Non-pigmented ciliary epithelial cell (primary cell): Measurements from ENCODE around the gene ZNF74.
"Not testable (repeated sequence)": the region's sequence is repeated elsewhere in the genome, so short reads cannot be mapped to it uniquely, and the experiment has no call there.

ENCODE experiments used
- DNase-seq: peaks from one replicate; pipeline ENCODE4 v3.0.0-alpha.2; 2010; ENCODE audit warnings: low read depth

ZNF74 gene

DNA sequence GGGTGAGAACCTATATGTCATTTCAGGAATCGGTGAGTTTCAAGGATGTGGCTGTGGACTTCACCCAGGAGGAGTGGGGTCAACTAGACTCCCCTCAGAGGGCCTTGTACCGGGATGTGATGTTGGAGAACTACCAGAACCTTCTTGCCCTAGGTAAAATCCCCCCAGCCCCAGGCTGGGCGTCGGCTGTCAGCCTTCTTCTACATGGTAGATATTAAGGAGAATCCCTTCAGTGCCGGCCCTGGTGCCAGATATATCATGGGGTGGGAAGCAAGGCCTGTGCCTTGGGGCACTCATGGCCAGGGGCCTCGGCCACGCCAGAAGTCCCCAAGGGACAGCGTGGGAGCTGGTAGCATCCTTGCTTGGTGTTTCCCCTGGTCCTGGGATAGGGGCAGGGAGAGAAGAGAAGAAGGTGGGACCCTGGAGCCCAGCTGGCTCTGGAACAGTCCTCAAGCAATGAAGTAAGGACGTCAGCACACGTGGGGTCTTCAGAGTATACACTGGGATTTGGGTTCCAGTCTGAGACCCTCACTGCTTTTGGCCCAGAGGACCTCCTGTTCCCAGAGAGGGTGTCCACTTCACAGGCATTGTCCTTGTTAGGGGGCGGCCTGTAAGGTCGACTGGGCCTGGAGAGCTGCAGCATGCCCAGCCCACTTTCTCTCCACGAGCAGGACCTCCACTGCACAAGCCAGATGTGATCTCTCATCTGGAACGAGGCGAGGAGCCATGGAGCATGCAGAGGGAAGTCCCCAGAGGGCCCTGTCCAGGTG is 6.8 kb downstream of the ZNF74 start:
- DNase-seq, result no peak

DNA sequence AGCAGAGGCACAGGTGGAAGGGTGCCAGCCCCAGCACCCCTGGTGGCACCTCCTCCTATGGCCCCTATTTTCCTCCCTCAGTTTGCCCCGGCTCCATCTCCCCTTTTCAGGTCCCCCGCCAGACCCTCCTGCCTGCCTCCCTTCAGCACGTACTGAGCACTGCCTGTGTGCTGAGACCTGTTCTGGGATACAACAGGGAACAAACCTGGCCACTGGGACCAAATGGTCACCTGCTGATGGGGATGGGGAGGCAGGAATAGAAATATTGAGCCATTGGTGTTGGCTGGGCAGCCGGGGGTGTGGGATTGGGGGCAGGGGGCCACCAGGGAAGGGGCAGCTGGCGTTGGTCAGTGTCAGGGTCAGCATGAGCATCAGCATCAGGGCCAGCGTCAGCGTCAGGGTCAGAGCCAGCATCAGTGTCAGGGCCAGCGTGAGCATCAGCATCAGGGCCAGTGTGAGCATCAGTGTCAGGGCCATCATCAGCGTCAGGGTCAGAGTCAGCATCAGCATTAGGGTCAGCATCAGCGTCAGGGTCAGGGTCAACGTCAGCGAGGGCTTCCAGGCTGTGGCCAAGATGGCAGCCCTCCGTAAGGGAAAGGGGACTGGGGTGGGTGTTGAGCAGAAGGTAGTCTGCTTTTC is 7.5 kb downstream of the ZNF74 start:
- DNase-seq, result no peak

DNA sequence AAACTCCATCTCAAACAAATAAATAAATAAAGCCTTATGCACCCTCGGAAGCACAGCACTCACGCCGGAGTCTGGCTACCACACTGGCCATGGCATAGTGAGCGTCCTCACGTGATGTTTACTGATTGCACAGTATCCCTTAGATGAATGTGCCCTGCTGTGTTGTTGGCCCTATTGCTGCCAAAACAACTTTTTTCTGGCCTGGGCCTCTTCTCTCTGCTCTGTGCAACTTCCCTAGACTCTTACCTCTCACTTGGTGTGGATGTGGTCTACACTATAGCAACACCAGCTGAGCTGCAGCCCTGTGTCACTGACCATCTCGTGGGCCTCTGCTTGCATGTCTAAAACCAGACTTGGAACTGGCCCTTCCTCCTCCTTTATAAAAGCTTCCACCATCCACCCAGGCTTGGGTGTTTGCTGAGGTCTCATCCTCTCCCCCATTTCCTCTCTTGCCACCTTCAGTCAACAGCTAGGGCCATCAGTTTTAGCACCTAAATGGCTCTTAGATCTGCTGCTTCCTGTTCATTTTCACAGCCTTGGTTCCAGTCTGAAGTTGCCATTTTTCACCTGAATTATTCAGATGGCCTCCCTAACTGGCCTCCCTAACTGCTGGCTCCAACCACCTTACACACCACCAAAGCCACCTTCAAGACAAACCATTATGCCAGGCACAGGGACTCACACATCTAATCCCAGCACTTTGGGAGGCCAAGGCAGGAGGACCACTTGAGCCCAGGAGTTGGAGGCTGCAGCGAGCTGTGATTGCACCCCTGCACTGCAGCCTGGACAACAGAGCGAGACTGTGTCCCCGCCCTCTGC is 9.2 kb downstream of the ZNF74 start:
- DNase-seq, result no peak

DNA sequence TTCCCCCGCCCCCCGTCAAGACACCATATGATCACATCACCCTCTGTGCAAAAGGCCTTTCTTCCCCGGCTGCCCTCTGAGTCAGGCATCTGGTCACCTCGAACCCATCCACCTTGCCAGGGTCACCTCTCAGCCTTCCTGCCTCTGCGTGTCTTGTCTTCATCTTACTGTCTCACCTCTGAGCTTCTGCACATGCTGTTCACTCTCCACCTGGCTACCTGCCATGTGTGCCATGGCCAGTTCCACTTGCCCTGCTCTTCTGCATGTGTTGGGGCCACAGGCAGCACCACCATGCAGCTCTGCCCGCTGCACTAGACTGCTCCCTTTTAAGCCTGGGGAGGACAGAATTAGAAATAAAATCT is 9.8 kb downstream of the ZNF74 start:
- DNase-seq, result no peak

DNA sequence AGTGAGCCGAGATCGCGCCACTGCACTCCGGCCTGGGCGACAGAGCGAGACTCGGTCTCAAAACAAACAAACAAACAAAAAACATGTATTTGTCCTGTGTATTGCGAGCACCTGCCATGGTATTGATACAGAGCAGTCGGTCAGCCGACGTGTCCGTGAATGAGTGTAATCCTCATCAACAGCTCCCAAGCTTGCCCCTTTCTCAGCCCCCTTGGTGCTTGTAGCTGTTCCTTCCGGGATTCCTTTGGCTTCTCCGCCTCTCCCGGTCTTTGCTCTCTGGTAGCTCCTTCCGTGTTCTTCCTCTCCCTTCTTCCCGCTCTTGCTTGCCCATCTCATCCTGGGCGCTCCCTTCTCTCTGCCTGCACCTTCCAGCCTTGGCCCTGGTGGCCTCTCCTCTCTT is 10.9 kb downstream of the ZNF74 start:
- no peak for DNase-seq

DNA sequence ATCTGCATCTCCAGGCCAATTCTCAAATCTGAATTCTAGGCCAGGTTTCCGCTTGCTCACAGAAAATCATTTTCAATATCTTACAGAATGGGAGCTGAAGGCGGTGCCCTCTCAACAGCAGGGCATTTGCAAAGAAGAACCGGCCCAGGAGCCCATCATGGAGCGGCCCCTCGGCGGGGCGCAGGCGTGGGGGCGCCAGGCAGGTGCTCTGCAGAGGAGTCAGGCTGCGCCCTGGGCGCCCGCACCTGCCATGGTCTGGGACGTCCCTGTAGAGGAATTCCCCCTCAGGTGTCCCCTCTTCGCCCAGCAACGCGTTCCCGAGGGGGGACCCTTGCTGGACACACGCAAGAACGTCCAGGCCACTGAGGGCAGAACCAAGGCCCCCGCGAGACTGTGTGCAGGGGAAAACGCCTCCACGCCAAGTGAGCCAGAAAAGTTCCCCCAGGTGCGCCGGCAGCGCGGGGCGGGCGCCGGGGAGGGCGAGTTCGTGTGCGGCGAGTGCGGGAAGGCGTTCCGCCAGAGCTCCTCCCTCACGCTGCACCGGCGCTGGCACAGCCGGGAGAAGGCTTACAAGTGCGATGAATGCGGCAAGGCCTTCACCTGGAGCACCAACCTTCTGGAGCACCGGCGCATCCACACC is 11.5 kb downstream of the ZNF74 start:
- DNase-seq, result no peak

DNA sequence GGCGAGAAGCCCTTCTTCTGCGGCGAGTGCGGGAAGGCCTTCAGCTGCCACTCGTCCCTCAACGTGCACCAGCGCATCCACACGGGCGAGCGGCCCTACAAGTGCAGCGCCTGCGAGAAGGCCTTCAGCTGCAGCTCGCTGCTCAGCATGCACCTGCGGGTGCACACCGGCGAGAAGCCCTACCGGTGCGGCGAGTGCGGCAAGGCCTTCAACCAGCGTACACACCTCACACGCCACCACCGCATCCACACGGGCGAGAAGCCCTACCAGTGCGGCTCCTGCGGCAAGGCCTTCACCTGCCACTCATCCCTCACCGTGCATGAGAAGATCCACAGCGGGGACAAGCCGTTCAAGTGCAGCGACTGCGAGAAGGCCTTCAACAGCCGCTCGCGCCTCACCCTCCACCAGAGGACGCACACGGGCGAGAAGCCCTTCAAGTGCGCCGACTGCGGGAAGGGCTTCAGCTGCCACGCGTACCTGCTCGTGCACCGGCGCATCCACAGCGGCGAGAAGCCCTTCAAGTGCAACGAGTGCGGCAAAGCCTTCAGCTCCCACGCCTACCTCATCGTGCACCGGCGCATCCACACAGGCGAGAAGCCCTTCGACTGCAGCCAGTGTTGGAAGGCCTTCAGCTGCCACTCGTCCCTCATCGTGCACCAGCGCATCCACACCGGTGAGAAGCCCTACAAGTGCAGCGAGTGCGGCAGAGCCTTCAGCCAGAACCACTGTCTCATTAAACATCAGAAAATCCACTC is 12.2 kb downstream of the ZNF74 start:
- no peak for DNase-seq

DNA sequence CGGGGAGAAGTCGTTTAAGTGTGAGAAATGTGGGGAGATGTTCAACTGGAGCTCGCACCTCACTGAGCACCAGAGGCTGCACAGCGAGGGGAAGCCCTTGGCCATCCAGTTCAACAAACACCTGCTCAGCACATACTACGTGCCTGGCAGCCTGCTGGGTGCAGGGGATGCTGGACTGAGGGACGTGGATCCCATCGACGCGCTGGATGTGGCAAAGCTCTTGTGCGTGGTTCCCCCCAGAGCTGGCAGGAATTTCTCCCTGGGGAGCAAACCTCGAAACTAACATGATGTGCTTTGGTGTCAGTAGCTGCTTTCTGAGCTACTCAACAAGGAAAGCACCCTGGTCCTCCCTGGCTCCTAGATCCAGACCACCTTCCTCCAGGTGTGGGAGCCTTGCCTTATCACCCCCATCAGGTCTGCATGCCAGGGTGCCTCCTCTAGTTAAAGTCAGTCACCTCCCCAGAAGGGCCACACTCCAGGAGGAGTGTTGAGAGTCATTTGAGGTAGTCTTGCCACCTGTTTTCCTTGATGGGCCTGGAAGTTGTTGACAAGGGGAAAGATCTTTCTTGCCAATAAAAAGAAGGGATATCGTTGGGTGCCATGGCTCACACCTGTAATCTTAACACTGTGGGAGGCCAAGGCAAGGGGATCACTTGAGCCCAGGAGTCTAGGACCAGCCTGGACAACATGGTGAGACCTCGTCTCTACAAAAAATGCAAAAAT is 12.9 kb downstream of the ZNF74 start:
- DNase-seq, result no peak

DNA sequence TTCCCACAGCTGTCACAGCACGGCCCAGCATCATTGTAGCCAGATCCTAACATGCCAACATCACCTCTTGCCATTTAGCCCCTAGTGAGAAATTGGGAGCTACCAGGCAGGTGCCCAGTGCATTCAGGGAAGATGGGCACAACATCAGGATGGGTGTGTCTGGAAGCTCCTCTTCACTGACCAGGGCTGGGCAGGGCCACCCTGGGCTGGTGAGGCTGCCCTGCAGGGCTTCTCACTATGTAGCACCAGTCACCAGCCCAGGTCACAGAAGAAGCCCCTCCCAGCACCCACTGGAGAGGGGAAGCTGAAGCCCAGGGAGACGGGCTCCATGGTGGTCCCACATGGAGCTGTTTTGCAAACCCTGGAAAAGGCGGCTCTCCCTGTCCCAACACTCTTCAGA is 13.9 kb downstream of the ZNF74 start:
- DNase-seq, result no peak

DNA sequence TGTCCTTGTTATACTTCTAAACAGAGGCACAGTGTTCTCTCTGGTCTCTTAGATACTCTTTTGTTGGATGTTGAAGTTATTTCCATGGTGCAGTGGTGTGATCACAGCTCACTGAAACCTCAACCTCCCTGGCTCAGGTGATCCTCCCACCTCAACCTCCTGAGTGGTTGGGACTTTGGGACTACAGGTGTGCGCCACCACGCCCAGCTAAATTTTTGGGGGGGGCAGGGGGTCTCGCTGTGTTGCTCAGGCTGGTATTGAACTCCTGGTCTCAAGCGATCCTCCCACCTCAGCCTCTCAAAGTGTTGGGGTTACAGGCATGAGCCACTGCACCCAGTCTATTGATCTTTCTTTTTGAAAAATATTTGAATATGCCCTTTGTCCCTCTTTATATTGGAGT is 14.9 kb downstream of the ZNF74 start:
- DNase-seq, result no peak

DNA sequence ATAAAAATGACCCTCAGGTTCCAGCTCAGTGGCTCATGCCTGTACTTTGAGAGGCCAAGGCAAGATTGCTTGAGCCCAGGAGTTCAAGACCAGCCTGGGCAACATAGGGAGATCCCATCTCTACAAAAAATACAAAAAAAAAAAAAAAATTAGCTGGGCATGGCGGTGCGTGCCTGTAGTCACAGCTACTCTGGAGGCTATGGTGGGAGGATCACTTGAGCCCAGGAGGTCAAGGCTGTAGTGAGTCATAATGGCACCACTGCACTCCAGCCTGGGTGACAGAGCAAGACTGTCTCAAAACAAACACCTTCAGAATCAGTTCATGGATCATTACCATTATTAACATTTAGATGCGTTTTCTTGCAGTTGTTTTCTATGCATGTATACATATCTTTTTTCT is 15.4 kb downstream of the ZNF74 start:
- not testable (repeated sequence) for DNase-seq

DNA sequence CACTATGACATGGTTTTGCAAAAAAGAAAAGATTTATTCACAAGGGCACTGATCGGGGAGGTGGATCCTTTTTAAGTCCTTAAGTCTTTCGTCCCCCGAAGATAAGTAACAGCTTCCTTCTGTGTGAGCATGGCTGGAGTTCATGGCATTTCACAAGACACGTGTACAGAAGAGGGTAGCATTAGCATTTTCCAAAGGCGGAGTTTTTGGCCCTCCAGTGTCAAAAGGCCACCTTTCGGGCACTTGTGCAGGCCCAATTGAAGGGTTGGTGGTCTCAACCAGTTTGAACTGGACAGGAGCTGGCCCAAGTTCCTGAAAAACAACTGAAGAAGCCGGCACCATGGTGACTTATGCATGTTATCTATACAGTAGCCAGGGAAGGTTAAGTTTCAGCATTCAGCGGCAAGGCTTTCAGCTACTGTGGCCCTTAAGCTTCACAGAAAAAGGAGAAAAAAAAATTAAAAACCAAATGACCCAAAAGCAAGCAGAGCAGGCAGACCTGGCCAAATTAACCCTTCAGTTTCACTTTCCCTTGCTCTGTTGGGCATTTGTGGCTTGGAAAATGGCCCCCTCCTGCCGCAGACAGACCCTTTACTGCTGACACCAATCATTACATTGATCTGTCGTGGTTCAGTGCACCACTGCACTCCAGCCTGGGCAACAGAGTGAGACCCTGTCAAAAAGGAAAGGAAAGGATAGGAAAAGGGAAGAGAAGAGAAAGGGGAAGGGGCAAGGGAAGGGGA is 18.7 kb downstream of the ZNF74 start:
- DNase-seq, result no peak

DNA sequence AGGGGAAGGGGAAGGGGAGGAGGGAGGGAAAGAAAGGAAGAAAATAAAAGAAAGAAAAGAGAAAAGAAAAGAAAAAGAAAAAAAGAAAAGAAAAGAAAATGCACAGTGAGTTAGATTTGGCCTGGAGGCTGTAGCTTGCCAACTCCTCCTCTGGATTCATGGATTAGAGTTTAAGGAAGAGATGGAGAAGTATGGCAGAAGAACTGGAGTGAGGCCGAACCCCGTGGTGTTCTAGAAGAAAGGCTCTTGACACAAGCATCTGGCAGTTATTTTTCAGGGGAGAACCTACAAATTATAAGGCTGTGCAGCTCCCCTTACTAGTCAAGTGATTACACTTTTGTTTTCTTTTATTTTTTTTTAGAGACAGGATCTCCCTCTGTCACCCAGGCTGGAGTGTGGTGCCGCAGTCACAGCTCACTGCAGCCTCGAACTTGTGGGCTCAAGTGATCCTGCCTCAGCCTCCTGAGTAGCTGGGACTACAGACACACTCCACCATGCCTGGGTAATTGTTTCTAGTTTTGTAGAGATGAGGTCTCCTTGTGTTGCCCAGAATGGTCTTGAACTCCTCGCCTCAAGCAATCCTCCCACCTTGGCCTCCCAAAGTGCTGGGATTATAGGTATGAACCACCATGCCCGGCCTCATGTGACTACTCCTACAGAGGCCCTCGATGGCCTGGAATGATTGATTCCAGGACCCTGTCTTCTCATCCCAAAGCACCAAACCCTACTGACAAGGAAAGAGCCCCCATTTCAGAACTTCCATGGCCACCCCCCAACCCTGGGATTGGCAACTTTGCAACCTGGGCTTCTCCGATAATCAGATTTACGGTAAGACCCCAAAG is 19.5 kb downstream of the ZNF74 start:
- no peak for DNase-seq

DNA sequence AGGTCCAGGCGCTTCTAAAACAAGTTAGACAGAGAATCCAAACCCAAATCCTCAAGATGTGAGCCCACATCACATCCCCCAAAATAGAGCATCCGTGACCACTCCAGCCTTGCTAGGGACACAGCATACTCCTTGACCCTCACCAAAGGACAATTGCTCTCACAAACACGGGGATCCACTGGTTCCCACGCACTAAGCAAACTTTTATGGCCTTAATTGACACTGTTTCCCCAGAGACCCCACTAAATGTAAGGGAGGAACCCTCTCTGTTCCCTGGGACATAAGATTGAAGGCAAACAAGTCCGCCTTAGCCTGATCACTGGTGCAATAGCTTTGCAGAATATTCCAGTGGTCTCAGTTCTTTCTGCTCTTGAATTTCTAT is 20.1 kb downstream of the ZNF74 start:
- DNase-seq, result no peak

DNA sequence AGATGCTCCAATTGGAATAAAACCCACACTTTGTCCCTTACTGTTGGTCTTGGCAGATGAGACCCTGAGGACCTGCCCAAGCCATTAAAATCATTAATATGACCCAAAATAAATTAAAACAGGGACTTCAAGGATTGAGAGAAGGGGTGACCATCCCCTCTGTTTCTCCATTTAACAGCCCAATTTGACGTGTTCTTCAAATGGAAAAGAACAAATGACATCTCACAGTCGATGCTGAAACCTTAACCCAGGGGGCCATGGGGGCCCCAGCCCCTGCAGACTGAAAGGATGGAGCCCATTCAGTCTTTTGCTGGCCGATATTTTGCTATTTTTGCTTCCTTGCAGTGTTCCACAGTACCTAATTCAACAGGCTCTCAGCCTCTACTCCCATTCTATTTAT is 20.5 kb downstream of the ZNF74 start:
- DNase-seq, result no peak

DNA sequence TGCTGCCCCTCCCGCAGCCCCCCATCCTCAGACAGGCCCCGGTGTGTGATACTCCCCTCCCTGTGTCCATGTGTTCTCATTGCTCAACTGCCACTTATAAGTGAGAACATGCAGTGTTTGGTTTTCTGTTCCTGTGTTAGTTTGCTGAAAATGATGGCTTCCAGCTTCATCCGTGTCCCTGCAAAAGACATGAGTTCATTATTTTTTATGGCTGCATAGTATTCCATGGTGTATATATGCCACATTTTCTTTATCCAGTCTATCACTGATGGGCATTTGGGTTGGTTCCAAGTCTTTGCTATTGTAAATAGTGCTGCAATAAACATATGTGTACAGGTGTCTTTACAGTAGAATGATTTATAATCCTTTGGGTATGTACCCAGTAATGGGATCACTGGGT is 21.3 kb downstream of the ZNF74 start:
- DNase-seq, result not testable (repeated sequence)

DNA sequence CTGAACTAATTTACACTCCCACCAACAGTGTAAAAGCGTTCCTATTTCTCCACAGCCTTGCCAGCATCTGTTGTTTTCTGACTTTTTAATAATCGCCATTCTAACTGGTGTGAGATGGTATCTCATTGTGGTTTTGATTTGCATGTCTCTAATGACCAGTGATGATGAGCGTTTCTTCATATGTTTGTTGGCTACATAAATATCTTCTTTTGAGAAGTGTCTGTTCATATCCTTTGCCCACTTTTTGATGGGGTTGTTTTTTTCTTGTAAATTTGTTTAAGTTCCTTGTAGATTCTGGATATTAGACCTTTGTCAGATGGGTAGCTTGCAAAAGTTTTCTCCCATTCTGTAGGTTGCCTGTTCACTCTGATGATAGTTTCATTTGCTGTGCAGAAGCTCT is 21.7 kb downstream of the ZNF74 start:
- not testable (repeated sequence) for DNase-seq

DNA sequence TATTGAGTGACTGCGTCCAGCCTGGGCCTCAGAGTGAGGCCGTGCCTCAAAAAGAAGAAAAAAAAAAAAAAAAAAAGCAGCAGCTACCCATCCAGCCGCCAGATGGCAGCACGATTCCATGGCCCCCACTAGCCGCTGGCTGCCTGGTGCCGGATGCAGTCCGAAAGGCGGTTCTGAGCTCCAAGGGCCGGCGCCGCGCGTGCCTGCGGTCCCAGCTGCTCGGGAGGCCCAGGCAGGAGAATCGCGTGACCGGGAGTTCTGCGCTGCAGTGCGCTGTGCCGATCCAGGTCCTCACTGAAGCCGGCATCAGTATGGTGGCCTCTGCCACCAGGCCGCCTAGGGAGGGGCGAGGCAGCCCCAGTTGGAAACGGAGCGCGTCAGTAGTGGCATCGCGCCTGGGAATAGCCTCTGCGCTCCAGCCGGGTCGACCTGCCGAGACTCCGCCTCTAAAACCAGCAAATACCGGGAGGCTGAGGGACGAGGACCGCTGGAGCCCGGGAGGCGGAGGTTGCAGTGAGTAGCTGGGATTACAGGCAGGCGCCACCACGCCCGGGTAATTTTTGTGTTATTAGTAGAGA is 24.3 kb downstream of the ZNF74 start:
- no peak for DNase-seq

DNA sequence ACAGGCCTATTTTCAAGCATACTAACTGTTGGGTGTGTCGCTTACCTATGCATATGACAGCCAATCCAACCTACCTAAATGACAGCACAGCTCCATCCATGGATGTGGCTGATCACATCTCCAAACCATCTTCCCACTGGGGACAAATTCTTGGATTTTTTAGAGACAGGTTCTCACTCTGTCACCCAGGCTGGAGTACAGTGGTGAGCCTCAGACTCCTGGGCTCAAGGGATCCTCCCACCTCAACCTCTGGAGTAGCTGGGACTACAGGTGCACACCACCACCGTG is 25.7 kb downstream of the ZNF74 start:
- no peak for DNase-seq
